ENCODE results near the gene SLC9A9.
"Not testable (repeated sequence)": the region's sequence is repeated elsewhere in the genome, so short reads cannot be mapped to it uniquely, and the experiment has no call there.

The SLC9A9 gene

GRCh38 chr3:143753006-143753405 is 95.3 kb downstream of the SLC9A9 start:
- no peak for DNase-seq

- no peak for DNase-seq
Measured at GRCh38 chr3:143751643-143752178, 96.6 kb downstream of the SLC9A9 start.

GRCh38 chr3:143750841-143751240 is 97.4 kb downstream of the SLC9A9 start:
- DNase-seq: no peak

GRCh38 chr3:143749926-143750325 is 98.3 kb downstream of the SLC9A9 start:
- DNase-seq: no peak

GRCh38 chr3:143737065-143737464 is 111.2 kb downstream of the SLC9A9 start:
- DNase-seq: no peak

- DNase-seq: no peak
Measured at GRCh38 chr3:143736205-143736997, 111.9 kb downstream of the SLC9A9 start.

GRCh38 chr3:143731776-143732175 is 116.5 kb downstream of the SLC9A9 start:
- DNase-seq: no peak

- no peak for DNase-seq
Measured at GRCh38 chr3:143731320-143731719, 116.9 kb downstream of the SLC9A9 start.

- no peak for DNase-seq
Measured at GRCh38 chr3:143727391-143727790, 120.9 kb downstream of the SLC9A9 start.

GRCh38 chr3:143726727-143727126 is 121.5 kb downstream of the SLC9A9 start:
- no peak for DNase-seq

GRCh38 chr3:143720381-143720780 is 127.9 kb downstream of the SLC9A9 start:
- no peak for DNase-seq

- DNase-seq: no peak
Measured at GRCh38 chr3:143718463-143718862, 129.8 kb downstream of the SLC9A9 start.

GRCh38 chr3:143716731-143717130 is 131.5 kb downstream of the SLC9A9 start:
- DNase-seq: no peak

GRCh38 chr3:143712522-143712921 is 135.7 kb downstream of the SLC9A9 start:
- DNase-seq: no peak

GRCh38 chr3:143707848-143708247 is 140.4 kb downstream of the SLC9A9 start:
- no peak for DNase-seq

- DNase-seq: no peak
Measured at GRCh38 chr3:143700431-143700975, 147.8 kb downstream of the SLC9A9 start.

GRCh38 chr3:143699424-143699823 is 148.8 kb downstream of the SLC9A9 start:
- DNase-seq: no peak

GRCh38 chr3:143698682-143699303 is 149.5 kb downstream of the SLC9A9 start:
- no peak for DNase-seq

- no peak for DNase-seq
Measured at GRCh38 chr3:143697975-143698374, 150.3 kb downstream of the SLC9A9 start.

GRCh38 chr3:143695333-143695732 is 152.9 kb downstream of the SLC9A9 start:
- DNase-seq: not testable (repeated sequence)

GRCh38 chr3:143693506-143693905 is 154.8 kb downstream of the SLC9A9 start:
- no peak for DNase-seq

GRCh38 chr3:143686638-143687197 is 161.6 kb downstream of the SLC9A9 start:
- no peak for DNase-seq

GRCh38 chr3:143685491-143685890 is 162.8 kb downstream of the SLC9A9 start:
- DNase-seq: no peak

- no peak for DNase-seq
Measured at GRCh38 chr3:143677430-143677829, 170.8 kb downstream of the SLC9A9 start.
